GM21723 (cell line): ENCODE data around the gene ATP1B1.

Source experiments
- ATAC-seq: cut with Tn5 transposase; IDR thresholded peaks from one replicate; pipeline ENCODE4 v1.9.1; 2021; ENCODE audit warnings: mild to moderate bottlenecking, moderate library complexity; ENCODE audit not compliant: unreplicated experiment

The ATP1B1 gene

GRCh38 chr1:169106095-169106920 is at the start of gene ATP1B1:
ATP1B1 (plus strand) TSS chr1:169106690; CDS start chr1:169106830, 140 bp downstream.
- peak; percentile 93 for ATAC-seq

- no peak for ATAC-seq
Measured at GRCh38 chr1:169059421-169059820, 47.1 kb upstream of the ATP1B1 start.

- ATAC-seq, result no peak
Measured at GRCh38 chr1:169060043-169060722, 46.3 kb upstream of the ATP1B1 start.

GRCh38 chr1:169060919-169061639 is 45.4 kb upstream of the ATP1B1 start:
- ATAC-seq, result no peak

GRCh38 chr1:169062152-169062551 is 44.3 kb upstream of the ATP1B1 start:
- ATAC-seq, result no peak

GRCh38 chr1:169064103-169064502 is 42.4 kb upstream of the ATP1B1 start:
- no peak for ATAC-seq

- ATAC-seq, result no peak
Measured at GRCh38 chr1:169070547-169070946, 35.9 kb upstream of the ATP1B1 start.

- no peak for ATAC-seq
Measured at GRCh38 chr1:169070958-169071357, 35.5 kb upstream of the ATP1B1 start.

- ATAC-seq, result no peak
Measured at GRCh38 chr1:169072945-169073725, 33.4 kb upstream of the ATP1B1 start.

GRCh38 chr1:169078163-169078883 is 28.2 kb upstream of the ATP1B1 start:
- ATAC-seq, result no peak

- no peak for ATAC-seq
Measured at GRCh38 chr1:169081503-169082123, 24.9 kb upstream of the ATP1B1 start.

GRCh38 chr1:169085911-169086310 is 20.6 kb upstream of the ATP1B1 start:
- ATAC-seq, result no peak

GRCh38 chr1:169086603-169087455 is 19.7 kb upstream of the ATP1B1 start:
- ATAC-seq, result no peak

GRCh38 chr1:169087876-169088275 is 18.6 kb upstream of the ATP1B1 start:
- ATAC-seq, result no peak

- ATAC-seq, result no peak
Measured at GRCh38 chr1:169089776-169090175, 16.7 kb upstream of the ATP1B1 start.

- peak; percentile 19 for ATAC-seq
Measured at GRCh38 chr1:169090308-169090899, 16.1 kb upstream of the ATP1B1 start.

- ATAC-seq, result peak; percentile 61
Measured at GRCh38 chr1:169090900-169091311, 15.6 kb upstream of the ATP1B1 start.

GRCh38 chr1:169091480-169091941 is 15.0 kb upstream of the ATP1B1 start:
- peak; percentile 86 for ATAC-seq
